SH-SY5Y (cell line): Measurements from ENCODE around the gene ACER3.

Source experiments
- GATA2 ChIP-seq: IDR thresholded peaks from 2 replicates; pipeline ENCODE4 v1.6.1; 2011; ENCODE audit warnings: mild to moderate bottlenecking, low read depth, low read length
- GATA3 ChIP-seq: IDR thresholded peaks from 2 replicates; pipeline ENCODE4 v1.6.1; 2011; ENCODE audit warnings: low read depth, mild to moderate bottlenecking, low read length, moderate library complexity

GRCh38 chr11:76880956-76881355 is 20.2 kb downstream of the ACER3 start:
- TF ChIP-seq GATA3 (no peak), GATA2 (no peak)
